SK-MEL-5 (cell line): ENCODE results near the gene CCDC86. TPM values are rescaled to one million over a fixed set of nuclear protein-coding genes. Genes with fewer than 3 reads are reported as not detected.

Experiments
- DNase-seq: peaks from one replicate; pipeline ENCODE4 v3.0.0-alpha.2; 2016; ENCODE audit warnings: low read depth, low spot score
- in situ Hi-C: cut with HindIII; loops from 2 replicates; pipeline ENCODE4 v1.10.0; 2016; ENCODE audit warnings: low sequenced_read_pairs, high pct_unique_total_duplicates, low pct_unique_long_range_greater_than_20kb
- total RNA-seq: library from RNA; depleted of rRNA; stranded (reverse); fragments of >200 nt; shearing (Covaris generic); gene quantifications from 2 replicates; pipeline ENCODE4 v1.2.3, GENCODE V29; 2014

Gene CCDC86
- total RNA-seq, 1 experiment from 2014 or later, result 9.2 TPM

DNA sequence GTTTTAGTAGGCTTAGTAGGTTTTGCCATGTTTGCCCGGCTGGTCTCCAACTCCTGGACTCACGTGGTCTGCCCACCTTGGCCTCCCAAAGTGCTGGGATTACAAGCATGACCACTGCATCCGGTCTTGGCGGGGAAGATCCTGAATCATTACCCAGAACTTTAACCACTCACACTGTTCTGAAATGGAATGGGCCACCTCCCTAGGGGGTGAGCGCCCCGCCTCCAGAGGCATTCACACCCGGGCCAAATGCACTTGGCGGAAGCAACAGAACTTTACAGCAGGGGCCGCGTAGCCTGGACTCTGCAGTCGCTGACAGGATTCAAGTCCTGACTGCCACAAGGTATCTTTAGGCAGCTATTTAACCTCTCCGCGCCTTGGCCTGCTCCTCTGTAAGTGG is 5.4 kb downstream of the CCDC86 start:
- in situ Hi-C loops, result no loop called here
- DNase-seq, result no peak

DNA sequence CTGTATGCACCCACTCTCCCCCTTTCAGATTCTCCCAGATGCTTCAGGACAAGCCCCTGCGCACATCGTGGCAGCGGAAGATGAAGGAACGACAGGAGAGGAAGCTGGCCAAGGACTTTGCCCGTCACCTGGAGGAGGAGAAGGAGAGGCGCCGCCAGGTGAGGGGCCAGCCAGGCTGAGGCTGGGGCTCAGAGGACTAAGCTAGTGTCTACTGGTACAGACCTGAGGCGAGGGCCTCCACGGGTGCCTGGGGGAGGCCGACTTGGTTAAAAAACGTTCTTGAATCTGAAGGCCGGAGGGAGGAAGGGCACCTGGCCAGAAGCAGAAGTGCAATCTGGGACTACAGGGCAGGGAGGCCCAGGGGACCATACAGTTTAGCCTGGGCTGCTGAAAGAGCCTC is 6.0 kb downstream of the CCDC86 start:
- DNase-seq, result no peak
- in situ Hi-C loops, result no loop called here

DNA sequence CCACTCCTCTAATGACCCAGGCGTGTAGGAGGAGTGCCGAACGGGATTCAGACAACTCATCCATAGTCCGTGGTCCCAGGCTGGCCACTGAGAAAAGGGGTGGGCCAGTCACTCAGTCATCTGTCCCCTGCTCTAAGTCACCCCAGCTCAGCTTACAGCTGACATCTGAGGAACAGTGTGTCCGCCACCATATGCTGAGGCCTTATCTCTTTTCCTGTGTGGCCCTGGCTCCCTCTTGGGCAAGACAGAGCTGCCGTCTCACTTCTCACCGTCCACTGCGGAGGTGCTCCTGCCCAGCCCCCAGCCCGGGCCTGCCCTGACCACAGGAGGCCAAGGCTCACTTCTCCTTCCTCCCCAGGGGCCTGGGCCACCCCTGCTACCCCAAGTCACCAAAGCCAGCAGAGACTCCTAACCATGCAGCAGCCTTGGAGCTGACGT is 6.8 kb downstream of the CCDC86 start:
- no peak for DNase-seq
- in situ Hi-C loops, result no loop called here

DNA sequence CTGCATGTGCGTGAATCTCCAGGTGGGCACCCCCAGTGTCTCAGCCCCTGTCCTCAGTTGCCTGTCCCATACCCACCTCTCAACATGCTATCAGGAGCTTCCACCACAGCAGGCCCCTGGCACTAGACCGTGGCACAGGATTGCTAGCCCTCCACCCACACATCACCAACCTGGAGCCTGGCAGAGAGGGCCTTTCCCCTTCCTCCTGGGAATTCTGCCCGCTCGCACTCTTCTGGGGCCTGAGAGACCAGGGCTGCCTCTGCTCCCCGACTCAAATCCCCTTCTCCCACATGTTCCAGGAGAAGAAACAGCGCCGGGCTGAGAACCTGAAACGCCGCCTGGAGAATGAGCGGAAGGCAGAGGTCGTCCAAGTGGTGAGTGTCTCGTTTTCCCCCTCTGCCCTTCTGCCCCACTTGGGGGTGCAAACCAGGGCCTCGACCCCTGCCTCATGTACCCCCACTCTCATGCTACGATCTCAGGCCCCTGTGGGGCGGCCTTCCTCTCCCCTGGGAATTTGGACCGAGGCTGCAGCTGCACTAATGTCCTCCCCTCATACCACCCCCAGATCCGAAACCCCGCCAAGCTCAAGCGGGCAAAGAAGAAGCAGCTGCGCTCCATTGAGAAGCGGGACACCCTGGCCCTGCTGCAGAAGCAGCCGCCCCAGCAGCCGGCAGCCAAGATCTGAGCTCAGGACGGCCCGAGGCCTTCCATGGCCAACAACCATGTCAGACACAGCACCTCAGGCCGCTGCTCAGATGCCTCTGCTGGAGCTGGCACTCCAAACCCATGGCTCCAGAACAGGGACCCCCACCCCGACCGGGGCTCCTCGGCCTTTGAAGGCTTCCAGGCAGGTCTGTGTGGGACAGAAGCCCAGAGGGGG is 8.0 kb downstream of the CCDC86 start:
- in situ Hi-C loops, result no loop called here
- no peak for DNase-seq

DNA sequence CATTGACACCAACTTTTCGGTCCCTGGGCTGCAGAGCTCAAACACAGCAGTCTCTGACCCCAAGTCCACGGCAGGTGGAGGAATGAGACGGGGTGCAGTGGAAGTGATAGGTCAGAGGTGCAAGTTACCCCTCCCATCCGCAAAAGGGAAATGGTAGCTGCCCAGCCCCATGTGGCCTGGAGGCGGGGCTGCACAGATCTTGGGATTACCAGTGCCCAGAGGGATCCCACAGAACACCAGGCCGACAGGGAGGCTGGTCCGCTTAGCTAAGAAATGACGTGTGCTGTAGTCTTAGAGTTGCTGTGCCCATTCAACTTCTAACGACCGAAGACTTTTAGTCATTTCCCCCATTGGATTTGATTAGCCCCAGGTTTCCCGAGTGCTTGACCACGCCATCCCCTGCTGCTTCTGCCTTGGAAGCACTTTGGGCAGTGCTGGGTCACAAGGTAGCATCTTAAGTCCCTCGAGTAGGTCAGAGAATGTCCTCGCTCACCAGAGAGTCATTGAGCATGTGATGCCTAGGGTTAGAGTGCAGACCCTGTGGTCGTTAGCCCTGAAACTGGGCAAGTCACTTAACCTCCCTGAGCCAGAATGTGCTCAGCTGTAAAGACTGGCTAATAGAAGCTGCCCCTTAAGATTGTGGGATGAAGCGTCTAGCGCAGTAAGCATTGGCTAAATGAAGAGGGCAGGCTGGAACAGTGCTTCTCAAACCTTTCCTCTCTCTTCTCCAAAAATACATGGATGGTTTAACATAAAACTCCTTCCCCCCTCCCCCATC is 9.6 kb downstream of the CCDC86 start:
- DNase-seq, result no peak
- in situ Hi-C loops, result no loop called here

DNA sequence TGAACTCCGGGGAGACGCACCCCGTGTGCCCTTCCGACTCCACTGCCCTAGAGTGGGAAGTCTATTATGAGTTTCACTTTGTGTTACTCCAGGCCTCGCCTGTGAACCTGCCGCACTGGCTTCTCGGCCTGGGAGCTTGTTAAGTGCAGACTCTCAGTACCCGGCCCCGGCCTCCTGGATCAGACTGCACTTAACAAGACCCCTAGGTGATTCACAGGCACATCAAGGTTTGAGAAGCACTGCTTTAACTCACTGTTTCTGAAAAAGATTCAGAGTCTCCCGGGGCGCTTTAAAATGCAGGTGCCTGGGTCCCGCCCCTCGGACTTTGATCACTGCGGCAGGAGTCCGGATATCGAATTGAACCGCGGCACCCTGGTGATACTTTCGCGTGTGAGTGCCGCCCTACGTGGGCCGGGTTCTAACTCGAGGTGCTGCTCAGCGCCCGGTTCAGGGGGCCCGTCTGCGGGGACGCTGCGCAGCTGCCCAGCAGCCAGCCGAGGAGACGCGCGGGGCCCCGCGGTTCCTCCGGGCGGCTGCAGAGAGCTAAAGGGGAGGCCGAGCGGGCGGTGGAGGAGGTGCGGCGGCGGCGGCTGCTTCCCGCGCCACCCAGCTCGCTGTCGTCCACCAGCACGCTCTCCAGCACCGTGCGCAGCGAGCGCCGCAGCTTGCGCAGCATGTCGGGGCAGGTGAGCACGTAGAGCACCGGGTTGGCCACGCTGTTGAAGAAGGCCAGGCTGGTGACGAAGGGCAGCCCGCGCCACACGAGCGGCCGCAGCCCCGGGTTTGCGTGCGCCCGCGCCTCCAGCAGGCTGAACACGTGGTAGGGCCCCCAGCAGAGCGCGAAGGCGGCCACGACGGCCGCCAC is 10.4 kb downstream of the CCDC86 start:
- no peak for DNase-seq
- in situ Hi-C loops, result no loop called here

DNA sequence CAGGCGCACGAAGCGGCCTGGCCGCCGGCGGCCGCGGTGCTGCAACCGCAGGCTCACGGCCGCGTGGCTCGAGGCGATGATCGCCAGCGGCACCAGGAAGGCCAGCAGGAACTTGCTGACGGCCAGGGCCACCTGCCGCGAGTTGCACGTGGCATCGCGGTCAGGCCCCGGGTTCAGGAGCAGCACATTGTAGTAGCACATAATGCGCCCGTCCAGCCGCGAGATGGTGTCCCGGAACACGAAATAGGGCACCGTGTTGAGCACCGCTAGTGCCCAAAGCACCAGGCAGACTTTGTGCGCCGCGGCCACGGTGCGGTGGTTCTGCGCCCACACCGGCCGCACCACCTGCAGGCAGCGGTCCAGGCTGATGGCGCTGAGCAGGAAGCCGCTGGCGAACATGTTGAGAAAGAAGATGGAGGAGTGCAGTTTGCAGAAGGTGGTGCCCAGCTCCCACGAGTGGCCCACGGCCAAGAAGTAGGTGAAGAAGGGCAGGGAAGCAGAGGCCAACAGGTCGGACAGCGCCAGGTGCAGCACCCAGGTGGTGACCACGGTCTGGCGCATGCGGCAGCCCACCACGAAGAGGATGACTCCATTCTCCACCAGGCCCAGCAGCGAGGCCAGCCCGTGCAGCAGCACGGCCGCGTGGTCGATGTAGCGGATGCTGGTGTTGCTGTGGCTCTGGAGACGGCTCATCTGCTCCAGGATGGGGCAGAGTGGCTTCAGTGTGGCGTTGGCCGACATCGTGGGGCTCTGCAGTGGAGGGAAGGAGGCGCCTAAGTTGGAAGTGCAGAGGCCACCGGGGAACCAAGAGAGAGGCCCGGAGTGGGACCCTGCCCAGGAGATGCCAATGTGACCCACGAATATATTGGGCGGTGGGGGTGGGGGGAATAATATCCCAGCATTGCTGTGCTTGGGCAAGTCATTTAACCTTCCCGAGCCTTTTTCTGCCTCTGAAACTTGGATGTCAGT is 11.4 kb downstream of the CCDC86 start:
- DNase-seq, result no peak
- in situ Hi-C loops, result no loop called here

DNA sequence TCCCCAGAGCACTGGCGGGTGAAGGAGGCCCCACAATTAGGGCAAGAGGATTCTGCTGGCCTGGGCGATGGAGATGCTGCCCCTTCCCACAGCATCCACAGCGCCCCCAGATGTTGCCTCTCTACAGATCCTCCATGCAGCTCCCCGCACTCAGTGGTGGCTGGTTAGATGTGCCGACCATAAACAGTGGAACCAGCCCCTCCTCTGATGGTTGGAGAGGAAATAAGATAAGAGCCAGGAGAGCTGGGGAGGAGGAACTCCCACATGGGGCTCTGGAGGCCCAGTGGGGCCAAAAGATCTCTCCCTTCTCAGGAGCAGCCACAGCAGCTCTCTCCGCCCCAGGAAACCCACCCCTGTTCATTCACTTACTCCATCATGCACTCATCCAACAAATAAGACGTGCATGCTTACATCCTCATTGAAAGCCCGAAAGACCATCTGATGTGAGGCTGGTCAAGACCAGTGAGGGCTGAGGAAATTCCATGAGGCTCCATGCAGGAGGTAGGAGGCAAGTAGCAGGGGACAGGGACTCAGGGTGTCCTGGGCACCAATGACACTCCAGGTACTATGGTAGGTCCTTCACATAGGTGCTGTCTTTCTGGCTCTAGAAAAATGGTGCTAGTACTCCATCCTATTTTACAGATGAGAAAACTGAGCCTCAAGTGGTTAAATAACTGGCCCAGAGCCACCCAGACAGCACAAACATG is 12.4 kb downstream of the CCDC86 start:
- in situ Hi-C loops, result no loop called here
- no peak for DNase-seq

DNA sequence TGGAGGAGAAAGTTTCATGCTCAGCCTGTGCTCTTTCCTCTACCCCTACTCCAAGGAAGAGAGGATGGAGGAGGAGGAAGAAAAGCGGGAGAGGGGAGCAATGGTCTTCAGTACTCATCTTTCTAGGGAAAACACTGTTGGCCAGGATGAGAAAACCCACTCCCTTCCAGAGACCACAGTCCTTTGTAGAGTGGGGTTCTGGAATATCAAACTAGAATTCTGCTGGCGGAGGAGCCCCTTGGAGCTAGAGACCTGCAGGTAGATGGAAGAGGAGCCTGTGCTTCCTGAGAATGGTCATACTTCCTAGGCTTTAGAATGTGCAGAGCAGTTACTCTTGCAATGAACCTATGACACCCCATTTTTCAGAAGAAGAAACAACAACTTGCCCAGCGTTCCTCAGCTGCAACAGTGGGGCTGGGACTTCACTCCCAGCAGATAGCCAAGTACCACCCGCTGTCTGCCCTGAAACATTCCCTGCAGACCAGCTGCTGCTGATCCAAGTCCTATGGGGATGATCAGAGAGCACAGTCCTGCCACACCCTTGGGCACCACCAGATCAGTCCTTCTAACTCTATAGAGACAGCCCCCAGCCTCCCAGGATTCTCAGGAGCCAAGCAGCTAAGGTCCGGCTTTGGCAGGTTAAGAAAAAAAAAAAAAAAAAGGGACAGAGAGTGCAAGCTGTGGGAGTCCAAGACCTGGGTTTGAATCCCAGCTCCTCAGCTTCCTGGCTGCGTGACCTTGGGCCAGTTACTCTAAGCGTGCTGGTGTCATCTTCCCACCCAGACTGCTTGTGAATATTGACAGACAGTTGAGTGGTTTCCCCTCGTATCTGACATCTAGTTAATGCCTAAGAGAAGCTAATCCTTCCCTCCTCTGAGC is 13.2 kb downstream of the CCDC86 start:
- DNase-seq, result no peak
- in situ Hi-C loops, result no loop called here

DNA sequence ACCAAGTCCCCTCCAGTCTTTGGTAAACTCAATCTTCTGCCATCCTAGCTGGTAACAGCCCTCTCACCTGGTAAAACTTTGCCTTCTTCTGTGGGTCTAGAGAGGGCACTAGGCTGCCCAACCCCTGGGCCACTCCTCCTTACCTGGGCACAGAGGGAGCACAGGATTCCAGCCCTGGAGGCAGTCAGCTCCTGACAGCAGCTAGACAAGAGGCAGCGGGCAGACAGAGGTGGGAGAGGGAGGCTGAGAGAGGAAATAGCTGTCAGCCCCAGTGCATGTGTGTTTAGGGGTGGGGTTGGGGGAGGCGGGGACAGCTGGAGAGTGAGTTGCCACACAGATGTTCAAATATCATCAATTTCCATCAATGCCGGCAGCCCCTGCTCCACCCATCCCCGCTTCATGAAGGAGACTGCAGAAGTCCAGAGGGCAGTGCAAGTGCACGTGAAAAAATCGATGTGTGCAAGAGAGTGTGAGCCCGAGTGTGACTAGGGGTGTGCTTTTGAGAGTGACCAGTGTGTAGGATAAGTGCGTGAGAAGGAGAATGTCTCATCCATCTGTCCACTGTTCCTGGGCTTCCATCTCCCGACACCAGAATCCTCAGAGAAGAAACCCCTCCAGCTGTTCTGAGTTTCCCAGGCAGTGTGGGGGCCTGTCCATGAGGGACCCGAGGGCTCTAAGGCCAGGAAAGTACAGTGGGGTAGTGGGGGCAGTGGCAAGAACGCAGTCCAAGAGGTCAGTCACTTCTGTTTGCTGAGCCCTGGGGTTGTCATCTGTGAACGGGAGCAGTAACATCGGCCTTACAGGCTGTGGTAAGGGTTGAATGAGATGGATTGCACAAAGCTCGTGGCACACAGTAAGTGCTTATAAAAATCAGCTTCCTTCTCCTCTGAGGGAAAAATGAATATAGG is 14.1 kb downstream of the CCDC86 start, which contains the start of gene PTGDR2:
TSS of gene PTGDR2 (minus strand) at position 225 of the 908 bp plus-strand sequence. CDS start 2,228 bp downstream, outside the sequence.
- in situ Hi-C loops, result no loop called here
- DNase-seq, result no peak

DNA sequence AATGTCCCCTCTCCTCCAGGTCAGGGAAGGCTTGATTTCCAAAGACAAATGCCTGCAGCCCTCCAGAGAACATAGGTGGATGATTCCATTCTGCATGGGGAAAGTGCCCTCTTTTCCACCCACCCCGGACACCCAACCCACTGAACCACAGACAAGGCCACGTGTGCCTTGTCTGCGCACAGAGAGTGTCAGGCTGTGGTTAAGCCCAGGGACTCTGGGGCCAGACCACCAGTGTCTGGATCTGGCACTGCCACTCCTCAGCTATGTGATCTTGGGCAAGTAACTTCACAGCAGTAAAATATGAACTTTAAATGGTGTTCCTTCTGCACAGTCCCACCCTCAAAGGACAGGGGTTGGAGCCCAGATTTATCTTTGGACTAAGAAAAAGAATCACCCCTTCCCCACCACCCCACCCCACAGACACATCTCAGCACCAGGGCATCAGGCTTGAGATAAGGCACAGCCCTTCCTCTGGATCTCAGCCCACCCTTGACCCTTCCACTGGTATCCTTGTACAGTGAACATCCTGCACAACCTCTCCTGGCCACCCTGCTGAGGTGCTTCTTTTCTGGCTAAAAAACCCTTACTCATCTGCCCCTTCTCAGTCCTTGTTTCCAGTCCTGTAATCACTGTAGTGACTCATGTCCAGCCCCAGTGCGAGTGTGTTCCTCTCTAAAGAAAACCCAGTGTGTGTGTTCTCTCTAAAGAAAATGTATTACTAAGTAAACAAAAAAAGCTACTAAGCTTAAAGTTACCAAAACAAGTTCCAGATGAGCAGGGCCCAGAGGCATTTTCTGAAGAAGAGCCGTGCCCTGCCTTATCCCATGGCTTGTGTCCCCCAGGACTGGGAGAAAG is 15.7 kb downstream of the CCDC86 start:
- in situ Hi-C loops, result no loop called here
- DNase-seq, result no peak

DNA sequence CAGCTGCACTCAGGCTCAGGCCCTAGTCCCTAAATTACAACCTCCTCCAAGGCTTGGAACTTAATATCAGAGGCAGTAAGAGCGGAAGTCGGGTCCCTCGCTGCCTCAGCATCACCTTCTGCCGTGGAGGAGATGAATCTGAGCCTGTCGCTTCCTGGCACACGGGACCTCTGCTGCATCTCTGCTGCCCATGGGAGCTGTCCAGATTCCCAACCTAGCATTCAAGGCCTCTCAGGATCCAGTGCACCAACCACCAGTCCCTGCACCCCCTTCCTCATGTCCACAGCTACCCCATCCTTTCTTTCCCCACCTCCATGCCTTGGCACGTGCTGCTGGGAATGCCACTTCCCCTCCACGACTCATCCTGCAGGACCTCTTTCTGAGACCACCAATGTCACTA is 16.3 kb downstream of the CCDC86 start:
- DNase-seq, result no peak
- in situ Hi-C loops, result no loop called here

DNA sequence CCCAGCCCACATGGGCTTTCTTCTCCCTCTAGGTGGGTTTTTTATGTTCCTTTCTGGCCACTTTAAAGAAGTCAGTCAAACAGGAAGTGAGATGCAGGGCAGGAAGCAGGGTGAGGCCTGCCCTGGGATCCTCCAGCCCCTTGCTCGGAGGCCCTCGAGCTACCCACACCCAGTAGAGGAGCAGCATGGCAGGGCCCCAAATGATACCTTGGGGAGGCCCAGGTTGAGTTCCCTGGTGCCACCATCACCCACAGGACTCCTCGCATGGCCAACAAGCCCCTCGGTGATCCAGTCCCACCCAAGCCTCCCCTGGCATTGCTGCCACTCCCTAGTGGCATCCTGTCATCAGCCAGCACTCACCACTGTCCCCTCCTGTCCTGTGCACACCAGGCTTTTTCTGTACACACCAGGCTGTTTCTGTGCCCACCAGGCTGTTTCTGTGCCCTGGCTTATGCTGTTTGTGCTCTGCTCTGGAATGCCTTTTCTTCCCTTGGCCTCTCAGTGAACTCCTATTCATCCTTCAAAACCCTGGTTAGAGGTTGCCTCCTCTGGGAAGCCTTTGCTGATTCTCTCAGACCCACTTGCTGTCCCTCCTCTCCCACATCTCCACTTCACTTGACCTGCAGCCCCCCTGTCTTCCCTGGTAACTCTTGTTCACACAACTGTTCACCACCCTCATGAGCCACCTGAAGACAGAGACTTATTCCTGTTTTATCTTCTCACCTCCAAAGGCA is 17.0 kb downstream of the CCDC86 start:
- DNase-seq, result no peak
- in situ Hi-C loops, result no loop called here
